OCI-LY7 (cell line): ENCODE measurements around the gene HDAC9.

Experiments used
- CTCF ChIP-seq: fragments of 200-600 bp; sonication (generic); conservative IDR thresholded peaks from 2 replicates; pipeline ENCODE4 v1.5.1; 2014; ENCODE audit warnings: mild to moderate bottlenecking, antibody characterized with exemption, low read length, moderate library complexity, mixed read lengths
- EZH2phosphoT487 ChIP-seq: fragments of 200-600 bp; sonication (generic); IDR thresholded peaks from 2 replicates; pipeline ENCODE4 v1.6.1; 2018; ENCODE audit warnings: low read depth, borderline replicate concordance, mild to moderate bottlenecking, mixed run types, antibody characterized with exemption, low read length, moderate library complexity, mixed read lengths

GRCh38 chr7:18570890-18571478 is 75.4 kb downstream of the HDAC9 start:
- TF ChIP-seq CTCF (peak; percentile 86), EZH2phosphoT487 (no peak)
